ENCODE data around the gene ARHGEF25. TPM values are rescaled to one million over a fixed set of nuclear protein-coding genes. Genes with fewer than 3 reads are reported as not detected.

Gene ARHGEF25
- total and polyA plus RNA-seq, 2 of the 13 experiments (the other 11 are each of a cell fraction or from before 2014, with no cell fraction given) = 11.5 to 12.5 TPM

DNA sequence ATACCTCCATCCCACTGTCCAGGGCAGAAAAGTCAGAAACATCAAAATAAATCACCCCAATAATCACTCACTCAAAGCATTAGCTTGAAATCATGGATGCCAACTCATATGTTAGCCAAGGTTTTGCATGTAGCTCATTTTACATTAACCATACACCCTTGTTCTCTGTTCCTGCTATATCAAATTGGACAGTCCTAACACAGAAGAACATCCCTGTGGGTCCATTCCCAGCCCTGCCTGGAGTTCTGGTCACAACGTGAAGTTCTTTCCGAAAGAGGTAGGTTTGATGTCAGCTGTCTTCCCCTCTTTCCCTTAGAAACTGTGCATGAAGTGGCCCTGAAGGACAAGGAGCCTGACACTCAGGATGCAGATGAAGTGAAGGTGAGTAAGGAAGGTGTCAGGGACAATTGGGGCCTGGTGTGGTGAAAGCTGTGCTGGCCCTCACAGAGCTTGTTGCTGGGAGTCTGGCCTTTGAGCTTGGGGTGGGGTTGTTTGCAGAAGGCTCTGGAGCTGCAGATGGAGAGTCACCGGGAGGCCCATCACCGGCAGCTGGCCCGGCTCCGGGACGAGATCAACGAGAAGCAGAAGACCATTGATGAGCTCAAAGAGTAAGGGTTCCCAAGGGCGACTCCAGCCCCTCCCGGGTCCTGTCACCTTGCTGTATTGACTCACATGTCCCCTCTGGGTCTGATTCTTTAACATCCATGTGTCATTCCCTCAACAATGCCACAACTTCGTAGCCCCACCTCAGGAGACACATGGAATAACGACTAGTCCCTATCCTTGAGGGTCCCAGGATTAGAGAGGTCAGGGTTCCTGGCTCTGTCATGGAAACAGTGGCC lies 35.2 kb upstream of the ARHGEF25 start (continued):
- TF ChIP-seq, protein P1, sequence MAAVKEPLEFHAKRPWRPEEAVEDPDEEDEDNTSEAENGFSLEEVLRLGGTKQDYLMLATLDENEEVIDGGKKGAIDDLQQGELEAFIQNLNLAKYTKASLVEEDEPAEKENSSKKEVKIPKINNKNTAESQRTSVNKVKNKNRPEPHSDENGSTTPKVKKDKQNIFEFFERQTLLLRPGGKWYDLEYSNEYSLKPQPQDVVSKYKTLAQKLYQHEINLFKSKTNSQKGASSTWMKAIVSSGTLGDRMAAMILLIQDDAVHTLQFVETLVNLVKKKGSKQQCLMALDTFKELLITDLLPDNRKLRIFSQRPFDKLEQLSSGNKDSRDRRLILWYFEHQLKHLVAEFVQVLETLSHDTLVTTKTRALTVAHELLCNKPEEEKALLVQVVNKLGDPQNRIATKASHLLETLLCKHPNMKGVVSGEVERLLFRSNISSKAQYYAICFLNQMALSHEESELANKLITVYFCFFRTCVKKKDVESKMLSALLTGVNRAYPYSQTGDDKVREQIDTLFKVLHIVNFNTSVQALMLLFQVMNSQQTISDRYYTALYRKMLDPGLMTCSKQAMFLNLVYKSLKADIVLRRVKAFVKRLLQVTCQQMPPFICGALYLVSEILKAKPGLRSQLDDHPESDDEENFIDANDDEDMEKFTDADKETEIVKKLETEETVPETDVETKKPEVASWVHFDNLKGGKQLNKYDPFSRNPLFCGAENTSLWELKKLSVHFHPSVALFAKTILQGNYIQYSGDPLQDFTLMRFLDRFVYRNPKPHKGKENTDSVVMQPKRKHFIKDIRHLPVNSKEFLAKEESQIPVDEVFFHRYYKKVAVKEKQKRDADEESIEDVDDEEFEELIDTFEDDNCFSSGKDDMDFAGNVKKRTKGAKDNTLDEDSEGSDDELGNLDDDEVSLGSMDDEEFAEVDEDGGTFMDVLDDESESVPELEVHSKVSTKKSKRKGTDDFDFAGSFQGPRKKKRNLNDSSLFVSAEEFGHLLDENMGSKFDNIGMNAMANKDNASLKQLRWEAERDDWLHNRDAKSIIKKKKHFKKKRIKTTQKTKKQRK (IDR thresholded peaks at IDR 0.05; ENCODE audit: low read length) = no peak
- TF ChIP-seq ZNF720 (CRISPR knock-in tag; IDR thresholded peaks at IDR 0.05) (no peak), ZNF567 (CRISPR knock-in tag; IDR thresholded peaks at IDR 0.05; ENCODE audit: borderline replicate concordance) (peak; percentile 74; the same call in 1 of the 2 replicates), MYC (CRISPR knock-in tag; IDR thresholded peaks at IDR 0.05; ENCODE audit: borderline replicate concordance) (peak; percentile 76; the same call in 1 of the 2 replicates), ZNF251 (CRISPR knock-in tag; IDR thresholded peaks at IDR 0.05) (no peak), BRCA1 (CRISPR knock-in tag; IDR thresholded peaks at IDR 0.05) (no peak), ZNF556 (CRISPR knock-in tag; IDR thresholded peaks at IDR 0.05; ENCODE audit: borderline replicate concordance) (no peak)
- TF ChIP-seq, protein P2, sequence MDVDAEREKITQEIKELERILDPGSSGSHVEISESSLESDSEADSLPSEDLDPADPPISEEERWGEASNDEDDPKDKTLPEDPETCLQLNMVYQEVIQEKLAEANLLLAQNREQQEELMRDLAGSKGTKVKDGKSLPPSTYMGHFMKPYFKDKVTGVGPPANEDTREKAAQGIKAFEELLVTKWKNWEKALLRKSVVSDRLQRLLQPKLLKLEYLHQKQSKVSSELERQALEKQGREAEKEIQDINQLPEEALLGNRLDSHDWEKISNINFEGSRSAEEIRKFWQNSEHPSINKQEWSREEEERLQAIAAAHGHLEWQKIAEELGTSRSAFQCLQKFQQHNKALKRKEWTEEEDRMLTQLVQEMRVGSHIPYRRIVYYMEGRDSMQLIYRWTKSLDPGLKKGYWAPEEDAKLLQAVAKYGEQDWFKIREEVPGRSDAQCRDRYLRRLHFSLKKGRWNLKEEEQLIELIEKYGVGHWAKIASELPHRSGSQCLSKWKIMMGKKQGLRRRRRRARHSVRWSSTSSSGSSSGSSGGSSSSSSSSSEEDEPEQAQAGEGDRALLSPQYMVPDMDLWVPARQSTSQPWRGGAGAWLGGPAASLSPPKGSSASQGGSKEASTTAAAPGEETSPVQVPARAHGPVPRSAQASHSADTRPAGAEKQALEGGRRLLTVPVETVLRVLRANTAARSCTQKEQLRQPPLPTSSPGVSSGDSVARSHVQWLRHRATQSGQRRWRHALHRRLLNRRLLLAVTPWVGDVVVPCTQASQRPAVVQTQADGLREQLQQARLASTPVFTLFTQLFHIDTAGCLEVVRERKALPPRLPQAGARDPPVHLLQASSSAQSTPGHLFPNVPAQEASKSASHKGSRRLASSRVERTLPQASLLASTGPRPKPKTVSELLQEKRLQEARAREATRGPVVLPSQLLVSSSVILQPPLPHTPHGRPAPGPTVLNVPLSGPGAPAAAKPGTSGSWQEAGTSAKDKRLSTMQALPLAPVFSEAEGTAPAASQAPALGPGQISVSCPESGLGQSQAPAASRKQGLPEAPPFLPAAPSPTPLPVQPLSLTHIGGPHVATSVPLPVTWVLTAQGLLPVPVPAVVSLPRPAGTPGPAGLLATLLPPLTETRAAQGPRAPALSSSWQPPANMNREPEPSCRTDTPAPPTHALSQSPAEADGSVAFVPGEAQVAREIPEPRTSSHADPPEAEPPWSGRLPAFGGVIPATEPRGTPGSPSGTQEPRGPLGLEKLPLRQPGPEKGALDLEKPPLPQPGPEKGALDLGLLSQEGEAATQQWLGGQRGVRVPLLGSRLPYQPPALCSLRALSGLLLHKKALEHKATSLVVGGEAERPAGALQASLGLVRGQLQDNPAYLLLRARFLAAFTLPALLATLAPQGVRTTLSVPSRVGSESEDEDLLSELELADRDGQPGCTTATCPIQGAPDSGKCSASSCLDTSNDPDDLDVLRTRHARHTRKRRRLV (CRISPR knock-in tag; IDR thresholded peaks at IDR 0.05) = peak; percentile 26; the same call in 1 of the 2 replicates
- TF ChIP-seq, protein P3, sequence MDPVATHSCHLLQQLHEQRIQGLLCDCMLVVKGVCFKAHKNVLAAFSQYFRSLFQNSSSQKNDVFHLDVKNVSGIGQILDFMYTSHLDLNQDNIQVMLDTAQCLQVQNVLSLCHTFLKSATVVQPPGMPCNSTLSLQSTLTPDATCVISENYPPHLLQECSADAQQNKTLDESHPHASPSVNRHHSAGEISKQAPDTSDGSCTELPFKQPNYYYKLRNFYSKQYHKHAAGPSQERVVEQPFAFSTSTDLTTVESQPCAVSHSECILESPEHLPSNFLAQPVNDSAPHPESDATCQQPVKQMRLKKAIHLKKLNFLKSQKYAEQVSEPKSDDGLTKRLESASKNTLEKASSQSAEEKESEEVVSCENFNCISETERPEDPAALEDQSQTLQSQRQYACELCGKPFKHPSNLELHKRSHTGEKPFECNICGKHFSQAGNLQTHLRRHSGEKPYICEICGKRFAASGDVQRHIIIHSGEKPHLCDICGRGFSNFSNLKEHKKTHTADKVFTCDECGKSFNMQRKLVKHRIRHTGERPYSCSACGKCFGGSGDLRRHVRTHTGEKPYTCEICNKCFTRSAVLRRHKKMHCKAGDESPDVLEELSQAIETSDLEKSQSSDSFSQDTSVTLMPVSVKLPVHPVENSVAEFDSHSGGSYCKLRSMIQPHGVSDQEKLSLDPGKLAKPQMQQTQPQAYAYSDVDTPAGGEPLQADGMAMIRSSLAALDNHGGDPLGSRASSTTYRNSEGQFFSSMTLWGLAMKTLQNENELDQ (CRISPR knock-in tag; IDR thresholded peaks at IDR 0.05; ENCODE audit: borderline replicate concordance) = no peak
- TF ChIP-seq, protein P4, sequence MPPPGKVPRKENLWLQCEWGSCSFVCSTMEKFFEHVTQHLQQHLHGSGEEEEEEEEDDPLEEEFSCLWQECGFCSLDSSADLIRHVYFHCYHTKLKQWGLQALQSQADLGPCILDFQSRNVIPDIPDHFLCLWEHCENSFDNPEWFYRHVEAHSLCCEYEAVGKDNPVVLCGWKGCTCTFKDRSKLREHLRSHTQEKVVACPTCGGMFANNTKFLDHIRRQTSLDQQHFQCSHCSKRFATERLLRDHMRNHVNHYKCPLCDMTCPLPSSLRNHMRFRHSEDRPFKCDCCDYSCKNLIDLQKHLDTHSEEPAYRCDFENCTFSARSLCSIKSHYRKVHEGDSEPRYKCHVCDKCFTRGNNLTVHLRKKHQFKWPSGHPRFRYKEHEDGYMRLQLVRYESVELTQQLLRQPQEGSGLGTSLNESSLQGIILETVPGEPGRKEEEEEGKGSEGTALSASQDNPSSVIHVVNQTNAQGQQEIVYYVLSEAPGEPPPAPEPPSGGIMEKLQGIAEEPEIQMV (CRISPR knock-in tag; IDR thresholded peaks at IDR 0.05; ENCODE audit: low read depth) = no peak
- TF ChIP-seq, protein P5, sequence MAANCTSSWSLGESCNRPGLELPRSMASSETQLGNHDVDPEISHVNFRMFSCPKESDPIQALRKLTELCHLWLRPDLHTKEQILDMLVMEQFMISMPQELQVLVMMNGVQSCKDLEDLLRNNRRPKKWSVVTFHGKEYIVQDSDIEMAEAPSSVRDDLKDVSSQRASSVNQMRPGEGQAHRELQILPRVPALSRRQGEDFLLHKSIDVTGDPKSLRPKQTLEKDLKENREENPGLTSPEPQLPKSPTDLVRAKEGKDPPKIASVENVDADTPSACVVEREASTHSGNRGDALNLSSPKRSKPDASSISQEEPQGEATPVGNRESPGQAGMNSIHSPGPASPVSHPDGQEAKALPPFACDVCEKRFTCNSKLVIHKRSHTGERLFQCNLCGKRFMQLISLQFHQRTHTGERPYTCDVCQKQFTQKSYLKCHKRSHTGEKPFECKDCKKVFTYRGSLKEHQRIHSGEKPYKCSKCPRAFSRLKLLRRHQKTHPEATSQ (CRISPR knock-in tag; IDR thresholded peaks at IDR 0.05; ENCODE audit: borderline replicate concordance) = no peak
